Body of pancreas (tissue), 4 donors: ENCODE data around the gene C9orf57. TPM values are rescaled to one million over a fixed set of nuclear protein-coding genes. Genes with fewer than 3 reads are reported as not detected.

Source experiments
- ATAC-seq: fragments of 150-250 bp; one replicate; pipeline ENCODE4 v1.9.1; 2016
- DNase-seq, 4 donors: peaks; one replicate each; pipeline ENCODE4 v3.0.0-alpha.2; 2019
- H3K27ac ChIP-seq, 4 donors: fragments of 200-600 bp; sonication (generic); 1 replicate in 3 of 4; 2 replicates in 1 of 4; pipeline versions ENCODE4 v1.5.1 to v1.6.1; 2016 to 2019; ENCODE audit warnings: mild to moderate bottlenecking in 1 of 4, mixed read lengths in 1 of 4, moderate library complexity in 1 of 4
- H3K27me3 ChIP-seq, 2 donors: fragments of 200-600 bp; sonication (generic); one replicate each; pipeline ENCODE4 v1.6.0; 2016; ENCODE audit warnings: mild to moderate bottlenecking in 1 of 2
- H3K36me3 ChIP-seq, 2 donors: fragments of 200-600 bp; sonication (generic); replicated peaks in 1 of 2; 2 replicates each; pipeline ENCODE4 v1.5.1; 2016; ENCODE audit warnings: low read depth in 2 of 2; ENCODE audit not compliant: insufficient read depth in 1 of 2
- H3K4me1 ChIP-seq: fragments of 200-600 bp; sonication (generic); one replicate; pipeline ENCODE4 v1.6.0; 2016
- H3K4me3 ChIP-seq, 2 donors: fragments of 200-600 bp; sonication (generic); 1 replicate in 1 of 2; 2 replicates in 1 of 2; pipeline ENCODE4 v1.5.1; 2016 to 2019
- H3K9me3 ChIP-seq, 3 donors: fragments of 200-600 bp; sonication (generic); 1 replicate in 2 of 3; 2 replicates in 1 of 3; pipeline ENCODE4 v1.5.1; 2016
- POLR2A ChIP-seq, 3 donors: fragments of 450-650 bp; IDR thresholded peaks; one replicate each; pipeline ENCODE4 v1.6.1; 2016; ENCODE audit warnings: antibody characterized with exemption in 3 of 3, mild to moderate bottlenecking in 2 of 3
- WGBS, 2 donors: methylation state at CpG; one replicate each; pipeline ENCODE4 v1.1.5; 2017; 5-methylcytosine and 5-hydroxymethylcytosine counted together
- intact Hi-C: fragments of 100-400 bp; cut with DNase I; formaldehyde crosslinking; loops from one replicate; pipeline ENCODE4 v1.15.1; 2023
- total RNA-seq, 2 donors: library from RNA; depleted of rRNA; stranded (reverse); fragments of >200 nt; gene quantifications; one replicate each; pipeline ENCODE4 v1.1.0, GENCODE V29; 2016
- TF ChIP-seq, protein P1 (sequence below), 7 experiments: fragments of 450-650 bp in 4 of 7; fragments of 200-600 bp in 3 of 7; sonication (generic) in 3 of 7; IDR thresholded peaks; one replicate each; pipeline ENCODE4 v1.5.1; 2016 to 2019; ENCODE audit warnings: antibody characterized with exemption in 7 of 7

Gene C9orf57
- total RNA-seq, 2 donors from 2014 or later, result not detected

DNA sequence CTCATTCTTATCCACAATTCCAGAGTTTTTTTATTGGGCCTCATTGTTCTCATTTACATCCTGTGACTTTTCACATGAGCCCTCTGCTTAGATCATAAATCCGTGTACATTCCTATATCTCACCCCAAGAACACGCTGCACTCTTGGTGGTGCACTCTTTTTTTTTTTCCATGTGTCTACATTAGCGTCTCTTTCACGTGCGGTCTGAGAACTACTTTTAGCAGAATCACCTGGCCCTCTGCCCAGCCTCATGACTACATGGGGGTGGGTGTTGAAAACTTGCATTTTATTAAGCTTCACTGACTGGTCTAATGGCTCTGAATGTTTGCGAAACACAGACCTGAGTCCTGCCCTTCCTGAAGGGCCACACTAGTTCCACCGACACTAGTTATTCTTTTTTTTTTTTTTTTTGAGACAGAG is 18.6 kb downstream of the C9orf57 start:
- H3K4me1 ChIP-seq, result peaks cover 7% of the 10 kb centered on the region
- H3K27me3 ChIP-seq, result no peaks in the 10 kb centered on the region
- no peak overlapping the region for H3K4me3 ChIP-seq
- ATAC-seq (no peak), DNase-seq (peak in 3 of 4 donors; percentile 43 to 58 (median 56))
- H3K9me3 ChIP-seq, result no peaks in the 10 kb centered on the region
- no peak overlapping the region for H3K27ac ChIP-seq
- intact Hi-C loops, result loop anchor here (5.0 kb wide), 1 partner anchor 221 kb away; no protein-coding TSS in a partner anchor
- no peaks in the 10 kb centered on the region for H3K36me3 ChIP-seq
- 45 to 49% methylated on average over 7 of the region's 7 CpGs for WGBS, 2 donors
- TF ChIP-seq, protein P1, sequence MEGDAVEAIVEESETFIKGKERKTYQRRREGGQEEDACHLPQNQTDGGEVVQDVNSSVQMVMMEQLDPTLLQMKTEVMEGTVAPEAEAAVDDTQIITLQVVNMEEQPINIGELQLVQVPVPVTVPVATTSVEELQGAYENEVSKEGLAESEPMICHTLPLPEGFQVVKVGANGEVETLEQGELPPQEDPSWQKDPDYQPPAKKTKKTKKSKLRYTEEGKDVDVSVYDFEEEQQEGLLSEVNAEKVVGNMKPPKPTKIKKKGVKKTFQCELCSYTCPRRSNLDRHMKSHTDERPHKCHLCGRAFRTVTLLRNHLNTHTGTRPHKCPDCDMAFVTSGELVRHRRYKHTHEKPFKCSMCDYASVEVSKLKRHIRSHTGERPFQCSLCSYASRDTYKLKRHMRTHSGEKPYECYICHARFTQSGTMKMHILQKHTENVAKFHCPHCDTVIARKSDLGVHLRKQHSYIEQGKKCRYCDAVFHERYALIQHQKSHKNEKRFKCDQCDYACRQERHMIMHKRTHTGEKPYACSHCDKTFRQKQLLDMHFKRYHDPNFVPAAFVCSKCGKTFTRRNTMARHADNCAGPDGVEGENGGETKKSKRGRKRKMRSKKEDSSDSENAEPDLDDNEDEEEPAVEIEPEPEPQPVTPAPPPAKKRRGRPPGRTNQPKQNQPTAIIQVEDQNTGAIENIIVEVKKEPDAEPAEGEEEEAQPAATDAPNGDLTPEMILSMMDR (IDR thresholded peaks at IDR 0.05), result no peak
- no peak for TF ChIP-seq POLR2A (IDR thresholded peaks at IDR 0.05)

DNA sequence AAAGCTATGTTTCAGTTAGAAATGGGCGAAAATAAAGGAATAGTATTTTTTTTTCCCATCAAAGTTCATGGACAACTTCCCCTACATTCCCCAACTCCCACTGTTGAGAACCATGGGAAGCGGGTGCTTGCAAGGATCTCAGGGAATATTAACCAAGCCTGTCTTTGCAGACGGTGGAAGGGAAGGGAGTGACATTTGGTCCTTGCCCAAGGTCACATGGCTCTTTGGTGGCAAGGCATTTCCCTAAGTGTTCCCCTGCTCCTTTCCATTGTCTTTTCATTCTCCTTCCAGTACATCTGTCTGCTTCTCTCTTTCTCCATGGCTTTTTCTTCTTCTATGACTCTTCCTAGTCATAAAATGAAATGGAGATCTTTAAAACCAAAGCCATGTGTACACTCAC is 19.0 kb downstream of the C9orf57 start:
- intact Hi-C loops, result loop anchor here (5.0 kb wide), 1 partner anchor 221 kb away; no protein-coding TSS in a partner anchor
- H3K36me3 ChIP-seq, result no peaks in the 10 kb centered on the region
- no peak for ATAC-seq
- no peaks in the 10 kb centered on the region for H3K27me3 ChIP-seq
- H3K9me3 ChIP-seq, result no peaks in the 10 kb centered on the region
- TF ChIP-seq POLR2A (IDR thresholded peaks at IDR 0.05), result no peak
- TF ChIP-seq, protein P1 (IDR thresholded peaks at IDR 0.05), result no peak
- 66 to 67% methylated on average over 3 of the region's 3 CpGs for WGBS, 2 donors
- H3K4me3 ChIP-seq, result no peak overlapping the region
- H3K4me1 ChIP-seq, result peaks cover 7% of the 10 kb centered on the region
- no peak overlapping the region for H3K27ac ChIP-seq
- no peak for DNase-seq

- peaks cover 7% of the 10 kb centered on the region for H3K4me1 ChIP-seq
- no peaks in the 10 kb centered on the region for H3K36me3 ChIP-seq
- no peaks in the 10 kb centered on the region for H3K27me3 ChIP-seq
- DNase-seq (no peak), ATAC-seq (no peak)
- intact Hi-C loops, result loop anchor here (5.0 to 10.0 kb wide), 2 partner anchors 238 to 775 kb away; no protein-coding TSS in a partner anchor
- no peak for TF ChIP-seq POLR2A (IDR thresholded peaks at IDR 0.05)
- TF ChIP-seq, protein P1 (IDR thresholded peaks at IDR 0.05), result no peak
- no peaks in the 10 kb centered on the region for H3K9me3 ChIP-seq
- WGBS, 2 donors, result 67 to 75% methylated on average over 8 of the region's 8 CpGs
- H3K27ac ChIP-seq, result no peak overlapping the region
- H3K4me3 ChIP-seq, result no peak overlapping the region
Measured at GRCh38 chr9:72039532-72039931, 20.9 kb downstream of the C9orf57 start.

DNA sequence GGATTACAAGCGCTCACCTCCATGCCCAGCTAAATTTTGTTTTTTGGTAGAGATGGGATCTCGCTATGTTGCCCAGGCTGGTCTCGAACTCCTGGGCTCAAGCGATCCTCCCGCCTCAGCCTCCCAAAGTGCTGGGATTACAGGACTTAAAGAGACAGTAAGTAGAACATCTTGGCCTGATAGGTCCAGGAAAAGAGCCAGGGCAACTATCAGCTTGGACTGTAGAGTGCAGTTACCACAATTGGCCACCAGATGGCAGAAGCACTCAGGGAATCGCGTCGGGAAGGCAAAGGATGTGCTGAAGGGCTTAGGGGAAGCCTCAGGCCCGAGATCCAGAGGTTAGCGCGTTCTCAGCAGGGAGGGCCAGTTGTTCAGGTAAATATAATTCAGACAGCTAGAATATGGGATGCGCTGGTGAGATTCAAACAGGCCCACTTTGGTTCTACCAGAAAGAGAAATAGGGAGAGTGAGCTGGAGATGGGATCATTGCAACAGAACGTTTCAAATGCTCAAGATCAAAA is 21.5 kb downstream of the C9orf57 start:
- no peak overlapping the region for H3K4me3 ChIP-seq
- peak; percentile 89 for ATAC-seq
- TF ChIP-seq, protein P1 (IDR thresholded peaks at IDR 0.05), result peak; percentile 80 to 97 (median 95)
- no peak for TF ChIP-seq POLR2A (IDR thresholded peaks at IDR 0.05)
- H3K36me3 ChIP-seq, result no peaks in the 10 kb centered on the region
- DNase-seq, result peak; percentile 77 to 82 (median 78)
- H3K4me1 ChIP-seq, result peaks cover 2% of the 10 kb centered on the region
- H3K27ac ChIP-seq, result no peak overlapping the region
- H3K9me3 ChIP-seq, result no peaks in the 10 kb centered on the region
- intact Hi-C loops, result loop anchor here (5.0 to 10.0 kb wide), 2 partner anchors 238 to 776 kb away; no protein-coding TSS in a partner anchor
- 12 to 13% methylated on average over 13 of the region's 13 CpGs for WGBS, 2 donors
- H3K27me3 ChIP-seq, result no peaks in the 10 kb centered on the region

GRCh38 chr9:72038408-72038807 is 22.0 kb downstream of the C9orf57 start:
- intact Hi-C loops, result loop anchor here (5.0 to 10.0 kb wide), 2 partner anchors 239 to 776 kb away; no protein-coding TSS in a partner anchor
- Histone ChIP-seq H3K9me3 (no peaks in the 10 kb centered on the region), H3K27me3 (no peaks in the 10 kb centered on the region), H3K4me1 (no peaks in the 10 kb centered on the region), H3K36me3 (no peaks in the 10 kb centered on the region), H3K4me3 (no peak overlapping the region), H3K27ac (no peak overlapping the region)
- WGBS, 2 donors, result 43 to 62% methylated on average over 4 of the region's 4 CpGs
- no peak for DNase-seq
- TF ChIP-seq POLR2A (IDR thresholded peaks at IDR 0.05), result no peak
- TF ChIP-seq, protein P1 (IDR thresholded peaks at IDR 0.05), result no peak
- ATAC-seq, result no peak
